Naive B cell (primary cell): ENCODE results near the gene CAMTA1. TPM values are rescaled to one million over a fixed set of nuclear protein-coding genes. Genes with fewer than 3 reads are reported as not detected.

Source experiments
- ATAC-seq, 2 donors: fragments of 150-1000 bp; cut with Tn5 transposase; 2 replicates each; pipeline ENCODE4 v1.10.0; 2021; ENCODE audit warnings: low read depth in 2 of 2, mild to moderate bottlenecking in 2 of 2, moderate library complexity in 2 of 2
- DNase-seq: peaks from one replicate; pipeline ENCODE4 v3.0.0; 2022
- H3K27ac Mint-ChIP-seq, 6 donors: one replicate each; pipeline ENCODE4 v1.8.0; 2020 to 2022; ENCODE audit warnings: mild to moderate bottlenecking in 6 of 6, mixed read lengths in 6 of 6, moderate library complexity in 5 of 6, inconsistent platforms in 2 of 6
- H3K27me3 Mint-ChIP-seq, 3 donors: one replicate each; pipeline ENCODE4 v1.8.0; 2021 to 2022; ENCODE audit warnings: mixed read lengths in 3 of 3, mild to moderate bottlenecking in 1 of 3
- H3K36me3 Mint-ChIP-seq, 2 donors: one replicate each; pipeline ENCODE4 v1.8.0; 2020 to 2022; ENCODE audit warnings: mixed read lengths in 2 of 2, inconsistent platforms in 1 of 2, mild to moderate bottlenecking in 1 of 2
- H3K4me1 Mint-ChIP-seq, 3 donors: one replicate each; pipeline ENCODE4 v1.8.0; 2020 to 2022; ENCODE audit warnings: mixed read lengths in 3 of 3, inconsistent platforms in 1 of 3, mild to moderate bottlenecking in 1 of 3, moderate library complexity in 1 of 3
- H3K4me3 Mint-ChIP-seq, 8 donors: one replicate each; pipeline ENCODE4 v1.8.0; 2020 to 2022; ENCODE audit warnings: mild to moderate bottlenecking in 8 of 8, mixed read lengths in 8 of 8, moderate library complexity in 8 of 8, inconsistent platforms in 2 of 8
- H3K9me3 Mint-ChIP-seq, 7 donors: one replicate each; pipeline ENCODE4 v1.8.0; 2020 to 2022; ENCODE audit warnings: mixed read lengths in 7 of 7, mild to moderate bottlenecking in 5 of 7, inconsistent platforms in 2 of 7, moderate library complexity in 1 of 7
- polyA plus RNA-seq, 6 donors: library from polyadenylated mRNA; unstranded; fragments of 300-500 nt; fragmentation: Illumina TruSeq; gene quantifications; one replicate each; pipeline ENCODE4 v1.2.3, GENCODE V29; 2021; ENCODE audit warnings: low read depth in 6 of 6

Gene CAMTA1
- polyA plus RNA-seq, 6 donors from 2014 or later: 75.4 to 140 (median 88.8) TPM

DNA sequence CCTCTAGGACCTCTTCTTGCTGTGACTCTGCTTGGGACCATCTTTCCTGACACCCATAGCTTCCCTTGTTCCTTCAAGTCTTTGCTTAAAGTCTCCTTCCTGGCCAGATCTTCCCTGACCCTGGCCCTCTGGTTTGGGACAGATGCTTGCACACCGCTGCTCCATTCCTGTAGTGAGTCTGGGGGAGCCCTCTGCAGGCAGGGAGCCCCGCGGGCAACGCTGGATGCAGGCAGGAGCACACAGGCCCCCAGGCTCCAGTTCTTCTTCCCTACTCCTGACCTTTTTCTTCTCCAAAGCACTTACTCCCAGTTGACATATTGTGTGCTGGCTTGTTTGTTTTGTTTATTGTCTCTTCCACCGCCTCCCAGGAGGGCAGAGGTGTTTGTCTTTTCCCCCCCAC is 413.4 kb downstream of the CAMTA1 start:
- Mint-ChIP-seq H3K4me1 (no peaks in the 10 kb centered on the region), H3K9me3 (peaks cover 4 to 8% (median 5%) of the 10 kb centered on the region in 7 donors)
- ATAC-seq: no peak

DNA sequence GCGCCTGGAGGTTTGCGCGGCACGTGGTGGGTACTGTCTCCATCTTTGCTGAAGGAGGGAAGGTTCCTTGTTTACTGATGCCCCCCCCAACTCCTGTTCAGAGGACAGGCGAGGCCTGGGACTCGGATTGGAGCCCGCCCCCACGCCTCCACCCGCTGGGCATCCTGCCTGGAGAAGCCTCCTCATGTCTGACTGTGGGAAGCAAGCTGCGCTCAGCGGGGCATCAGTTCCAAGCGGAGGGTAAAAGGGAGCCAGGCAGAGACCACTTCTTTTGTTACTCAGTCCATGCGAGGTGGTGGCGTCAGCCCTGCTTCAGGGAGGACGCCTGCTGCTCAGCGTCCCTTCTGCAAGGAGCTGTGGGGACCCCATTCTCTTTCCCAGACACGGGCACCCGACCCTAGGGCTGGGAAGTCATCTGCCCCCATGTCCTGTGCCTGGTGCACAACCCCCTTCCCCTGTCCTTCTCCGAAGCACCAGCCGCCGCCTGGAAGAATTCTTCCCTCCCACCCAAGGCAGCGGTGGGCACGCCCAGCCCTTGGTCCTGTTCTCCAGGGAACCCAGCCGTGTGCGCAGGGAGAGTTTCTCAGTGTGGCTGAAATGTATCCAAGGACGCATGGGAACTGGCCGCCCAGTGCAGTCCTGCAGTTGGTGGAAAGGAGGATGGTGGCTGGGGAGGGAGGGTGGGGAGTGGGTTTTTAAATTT is 414.0 kb downstream of the CAMTA1 start:
- no peaks in the 10 kb centered on the region for H3K36me3 Mint-ChIP-seq
- H3K27ac Mint-ChIP-seq: no peak overlapping the region
- ATAC-seq: no peak
- no peak for DNase-seq
- no peak overlapping the region for H3K4me3 Mint-ChIP-seq
- peaks cover 7 to 19% (median 11%) of the 10 kb centered on the region in 3 donors for H3K27me3 Mint-ChIP-seq
- no peaks in the 10 kb centered on the region for H3K4me1 Mint-ChIP-seq
- H3K9me3 Mint-ChIP-seq: peaks cover 4 to 8% (median 5%) of the 10 kb centered on the region in 7 donors

More for the DNA sequence above, 413.4 kb downstream of the CAMTA1 start:
- Mint-ChIP-seq H3K27me3 (peaks cover 4 to 17% (median 11%) of the 10 kb centered on the region in 3 donors), H3K27ac (no peak overlapping the region), H3K4me3 (no peak overlapping the region), H3K36me3 (no peaks in the 10 kb centered on the region)
- no peak for DNase-seq

DNA sequence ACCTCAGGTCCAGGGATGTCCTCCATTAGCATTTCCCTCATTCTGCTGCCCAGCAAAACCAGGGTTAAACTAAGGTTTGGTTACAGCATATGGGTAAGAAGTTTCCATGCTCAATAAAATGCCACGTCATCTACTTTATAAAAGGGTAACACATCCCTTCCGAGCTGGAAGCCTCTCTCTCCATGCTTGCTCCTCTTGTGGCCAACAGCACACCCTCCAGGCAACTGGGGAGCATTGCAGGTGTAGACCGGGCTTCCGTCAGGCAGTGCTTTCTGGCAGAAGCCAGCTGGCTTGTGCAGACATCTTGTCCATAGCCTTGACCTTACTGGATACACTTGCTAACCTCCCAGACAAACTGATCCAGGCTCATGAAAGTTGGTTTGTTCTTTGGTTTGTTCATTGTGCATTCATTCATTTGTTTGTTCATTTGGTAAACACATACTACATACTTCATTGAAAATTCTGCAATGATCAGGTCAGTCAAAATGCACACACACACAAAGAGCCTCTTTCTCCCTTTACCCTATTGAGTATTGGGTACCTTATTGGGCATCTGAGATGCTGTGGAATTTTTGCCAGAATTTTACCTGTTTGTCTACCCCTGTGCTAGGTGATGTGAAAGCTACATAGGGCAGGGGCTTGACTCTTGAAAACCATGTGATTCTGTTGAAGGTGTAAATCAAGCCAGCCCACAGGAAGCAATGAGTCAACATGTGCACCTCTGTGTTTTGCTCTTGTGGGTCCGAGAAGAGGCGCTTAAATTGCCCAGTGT is 422.8 kb downstream of the CAMTA1 start:
- H3K27ac Mint-ChIP-seq: no peak overlapping the region
- ATAC-seq (no peak), DNase-seq (no peak)
- H3K9me3 Mint-ChIP-seq: peaks cover 0 to 4% (median under 1%) of the 10 kb centered on the region in 7 donors
- H3K4me3 Mint-ChIP-seq: no peak overlapping the region
- no peaks in the 10 kb centered on the region for H3K4me1 Mint-ChIP-seq
- H3K36me3 Mint-ChIP-seq: no peaks in the 10 kb centered on the region
- H3K27me3 Mint-ChIP-seq: peaks cover 32 to 46% (median 40%) of the 10 kb centered on the region in 3 donors

DNA sequence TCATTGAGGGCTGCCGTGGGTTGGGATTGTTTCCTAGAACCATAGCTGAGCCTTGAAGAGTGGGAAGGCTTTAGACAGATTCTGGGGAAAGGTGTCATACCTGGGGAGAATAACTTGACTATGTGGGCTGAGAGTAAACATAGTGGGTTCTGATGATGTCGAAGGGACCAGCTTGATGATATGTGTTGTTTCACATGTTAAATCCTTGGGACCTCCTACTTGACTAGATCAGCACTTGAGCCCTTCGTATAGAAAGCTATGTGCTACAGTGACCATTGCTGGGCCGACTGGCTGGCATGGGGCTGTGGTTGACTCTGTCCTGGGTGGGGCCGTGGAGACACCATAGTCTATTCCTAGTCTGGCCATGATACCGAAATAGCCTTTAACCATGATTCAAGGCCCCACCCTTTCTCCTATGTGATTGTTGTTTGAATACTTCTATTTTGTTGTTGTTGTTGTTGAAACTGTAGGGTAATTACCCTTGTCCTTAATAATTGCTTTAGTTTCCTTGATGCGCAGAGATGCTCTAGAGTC is 423.5 kb downstream of the CAMTA1 start:
- H3K27me3 Mint-ChIP-seq: peaks cover 32 to 46% (median 40%) of the 10 kb centered on the region in 3 donors
- H3K9me3 Mint-ChIP-seq: peaks cover 0 to 4% (median 0%) of the 10 kb centered on the region in 7 donors
- DNase-seq (no peak), ATAC-seq (no peak)
- no peak overlapping the region for H3K4me3 Mint-ChIP-seq
- H3K36me3 Mint-ChIP-seq: no peaks in the 10 kb centered on the region
- H3K27ac Mint-ChIP-seq: no peak overlapping the region
- H3K4me1 Mint-ChIP-seq: no peaks in the 10 kb centered on the region

DNA sequence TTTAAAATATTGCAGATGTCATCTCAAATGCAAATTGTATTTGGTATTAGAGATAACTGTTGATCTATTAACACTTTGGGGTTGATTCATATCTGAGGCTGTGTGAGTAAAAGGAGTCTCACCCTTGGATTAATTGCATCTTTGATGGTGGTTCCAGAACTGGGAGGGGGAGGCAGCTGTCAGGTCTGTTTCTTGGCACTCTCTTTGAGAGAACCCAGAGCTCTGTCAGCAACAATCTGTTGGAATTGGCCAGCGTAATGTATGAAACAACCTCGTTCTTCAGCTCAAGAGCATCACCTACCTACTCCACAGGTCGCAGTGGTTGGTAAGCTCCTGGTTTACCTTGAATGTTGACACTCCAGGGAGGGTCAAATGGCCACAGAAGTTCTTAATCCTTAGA is 424.1 kb downstream of the CAMTA1 start:
- ATAC-seq (no peak), DNase-seq (no peak)
- no peaks in the 10 kb centered on the region for H3K4me1 Mint-ChIP-seq
- H3K9me3 Mint-ChIP-seq: peaks cover 0 to 4% (median 0%) of the 10 kb centered on the region in 7 donors
- H3K27me3 Mint-ChIP-seq: peaks cover 28 to 46% (median 36%) of the 10 kb centered on the region in 3 donors
- H3K36me3 Mint-ChIP-seq: no peaks in the 10 kb centered on the region
- no peak overlapping the region for H3K27ac Mint-ChIP-seq
- no peak overlapping the region for H3K4me3 Mint-ChIP-seq

DNA sequence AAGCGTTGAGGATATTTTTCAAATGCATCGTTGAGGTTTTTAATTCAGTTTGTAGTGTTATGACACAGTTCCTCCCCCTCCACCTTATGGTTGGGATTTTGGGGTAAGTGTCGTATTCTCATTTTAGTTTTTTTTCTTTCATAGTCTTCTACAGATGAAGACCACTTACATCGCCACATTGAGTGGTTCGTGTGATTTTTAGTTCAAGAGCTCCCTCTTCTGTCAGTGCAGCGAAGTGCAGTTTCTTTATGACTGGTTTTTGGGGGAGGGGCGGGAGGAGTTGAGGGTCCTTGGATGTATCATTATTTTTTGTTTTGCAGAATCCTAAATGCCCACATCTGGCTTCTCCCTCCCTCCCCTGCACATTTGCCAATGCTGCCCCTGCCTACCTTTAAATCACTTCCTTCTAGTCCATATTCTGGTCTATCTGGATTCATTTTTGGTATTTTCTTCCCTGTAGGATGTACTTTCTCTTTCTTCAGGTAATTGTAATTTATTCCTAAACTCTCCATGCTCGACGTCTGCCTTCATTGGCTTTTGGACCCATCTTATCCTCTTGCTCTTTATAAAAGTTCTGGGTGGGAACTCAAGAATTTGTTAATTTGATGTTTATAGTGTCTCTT is 433.1 kb downstream of the CAMTA1 start:
- Mint-ChIP-seq H3K27me3 (peaks cover 18 to 32% (median 25%) of the 10 kb centered on the region in 3 donors), H3K4me1 (no peaks in the 10 kb centered on the region), H3K4me3 (no peak overlapping the region), H3K36me3 (no peaks in the 10 kb centered on the region), H3K27ac (no peak overlapping the region), H3K9me3 (peaks cover 0 to 20% (median 4%) of the 10 kb centered on the region in 7 donors)
- DNase-seq (peak; percentile 13), ATAC-seq (no peak)

DNA sequence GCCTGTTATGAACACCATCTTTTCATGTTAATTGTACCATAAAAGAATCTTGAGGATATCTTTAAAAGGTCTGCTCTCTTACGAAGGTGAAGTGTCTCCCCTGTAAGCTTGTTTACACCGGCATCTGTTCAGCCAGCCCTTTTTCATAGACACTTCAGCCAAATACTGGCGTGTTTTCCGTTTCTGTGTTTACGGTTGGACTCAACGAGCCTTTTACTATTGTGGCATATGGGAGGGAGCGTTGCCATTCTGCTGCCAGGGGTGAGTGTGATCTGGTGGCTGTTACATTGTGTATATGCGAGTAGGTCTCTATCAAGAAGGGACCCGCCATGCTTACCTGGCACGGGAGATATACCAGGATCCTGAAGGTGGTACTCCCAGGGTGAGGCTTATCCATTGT is 433.8 kb downstream of the CAMTA1 start:
- Mint-ChIP-seq H3K4me1 (no peaks in the 10 kb centered on the region), H3K27me3 (peaks cover 18 to 32% (median 25%) of the 10 kb centered on the region in 3 donors), H3K9me3 (peaks cover 0 to 20% (median 4%) of the 10 kb centered on the region in 7 donors), H3K4me3 (no peak overlapping the region), H3K27ac (no peak overlapping the region), H3K36me3 (no peaks in the 10 kb centered on the region)
- no peak for ATAC-seq
- no peak for DNase-seq

DNA sequence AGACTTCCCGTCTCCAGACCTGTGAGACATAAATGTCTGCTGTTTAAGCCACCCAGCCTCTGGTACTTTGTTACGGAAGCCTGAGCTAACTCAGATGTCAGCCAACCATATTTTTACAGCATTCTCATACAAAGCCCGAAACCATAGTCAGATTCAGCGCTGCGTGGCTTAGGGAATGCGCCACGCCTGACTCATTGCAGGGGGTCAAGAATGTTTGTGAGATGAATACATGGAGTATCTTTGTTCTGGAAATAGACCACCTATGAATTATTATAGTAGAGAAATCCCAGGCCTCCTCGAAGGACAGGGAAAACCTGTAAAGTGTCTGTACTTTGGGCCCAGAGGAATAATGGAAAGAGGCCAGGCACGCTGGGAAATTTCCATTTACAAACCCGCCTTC is 434.8 kb downstream of the CAMTA1 start:
- no peak overlapping the region for H3K27ac Mint-ChIP-seq
- H3K27me3 Mint-ChIP-seq: peaks cover 13 to 26% (median 25%) of the 10 kb centered on the region in 3 donors
- no peak for DNase-seq
- no peak for ATAC-seq
- H3K9me3 Mint-ChIP-seq: peaks cover 0 to 14% (median 3%) of the 10 kb centered on the region in 7 donors
- no peak overlapping the region for H3K4me3 Mint-ChIP-seq
- H3K36me3 Mint-ChIP-seq: no peaks in the 10 kb centered on the region
- no peaks in the 10 kb centered on the region for H3K4me1 Mint-ChIP-seq

DNA sequence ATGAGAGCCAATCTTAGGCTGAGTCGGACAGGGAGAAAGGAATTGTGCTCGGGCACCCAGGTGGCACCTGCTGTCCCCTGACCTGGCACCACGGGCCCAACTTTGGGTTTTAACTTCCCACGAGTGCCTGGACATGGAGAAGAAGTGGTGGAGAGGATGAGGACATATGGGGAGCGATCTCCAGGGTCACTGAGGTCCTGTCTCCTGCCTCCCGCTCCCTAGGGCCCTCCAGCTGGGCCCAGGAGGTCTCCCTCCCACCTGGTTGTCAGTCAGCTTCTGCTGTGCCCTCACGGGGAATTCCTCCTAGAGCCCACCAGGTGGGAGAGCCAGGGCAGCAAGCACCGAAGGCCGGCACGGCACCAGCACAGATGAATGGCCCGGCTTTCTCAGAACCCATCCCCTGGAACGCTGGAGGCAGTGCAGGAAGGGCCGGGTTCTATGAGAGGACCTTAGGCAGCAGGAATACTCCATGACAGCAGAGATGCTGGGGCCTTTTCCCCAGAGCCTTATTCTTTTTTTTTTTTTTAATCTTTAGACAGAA is 435.5 kb downstream of the CAMTA1 start:
- Mint-ChIP-seq H3K27me3 (peaks cover 13 to 25% (median 24%) of the 10 kb centered on the region in 3 donors), H3K27ac (no peak overlapping the region), H3K4me1 (no peaks in the 10 kb centered on the region), H3K4me3 (no peak overlapping the region), H3K36me3 (no peaks in the 10 kb centered on the region), H3K9me3 (peaks cover 0 to 14% (median 3%) of the 10 kb centered on the region in 7 donors)
- ATAC-seq (no peak), DNase-seq (no peak)

DNA sequence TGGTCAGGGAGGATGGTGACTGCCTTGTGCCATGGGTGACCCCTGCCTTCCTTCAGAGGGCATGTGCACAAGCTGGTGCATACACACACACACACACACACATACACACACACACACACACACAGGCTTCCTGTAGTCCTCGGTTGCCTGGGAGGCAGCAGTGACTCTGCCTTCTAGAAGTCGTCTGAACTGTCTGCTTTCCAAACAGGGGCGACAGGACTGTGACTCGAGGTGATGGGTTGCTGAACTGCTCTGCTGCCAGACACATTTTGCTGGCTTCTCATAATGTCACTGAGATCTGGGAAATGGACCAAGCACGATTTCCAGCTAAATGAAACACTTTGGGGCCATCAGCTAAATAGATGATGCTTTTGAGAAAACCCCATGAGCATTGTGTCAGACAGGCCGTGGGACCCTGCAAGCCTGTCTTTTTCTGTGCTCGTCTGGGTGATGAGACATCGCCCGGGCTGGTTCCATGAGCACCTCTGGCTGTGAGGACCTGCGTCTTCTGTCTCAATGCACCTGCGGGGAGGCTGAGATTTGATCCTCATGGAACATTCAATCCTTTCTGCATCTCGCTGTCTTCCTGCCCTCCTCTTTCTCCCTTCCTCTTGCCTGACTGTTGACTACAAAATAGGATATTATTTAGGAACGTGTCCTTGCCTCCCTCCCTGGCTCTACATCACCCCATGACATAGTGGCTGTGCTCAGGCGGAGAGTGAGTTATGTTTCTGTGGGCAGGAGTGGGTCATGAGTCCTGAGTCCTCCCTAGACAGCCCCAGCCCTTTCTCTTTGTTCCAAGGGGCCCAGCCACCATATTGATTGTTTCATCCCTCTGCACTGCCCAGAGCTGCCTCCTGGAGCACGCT is 436.8 kb downstream of the CAMTA1 start:
- peak overlapping the region in 1 of 6 donors; percentile 37 for H3K27ac Mint-ChIP-seq
- H3K4me1 Mint-ChIP-seq: no peaks in the 10 kb centered on the region
- no peaks in the 10 kb centered on the region for H3K36me3 Mint-ChIP-seq
- no peak for DNase-seq
- ATAC-seq: no peak
- peaks cover 0 to 11% (median 2%) of the 10 kb centered on the region in 7 donors for H3K9me3 Mint-ChIP-seq
- H3K27me3 Mint-ChIP-seq: peaks cover 13 to 20% (median 19%) of the 10 kb centered on the region in 3 donors
- no peak overlapping the region for H3K4me3 Mint-ChIP-seq

DNA sequence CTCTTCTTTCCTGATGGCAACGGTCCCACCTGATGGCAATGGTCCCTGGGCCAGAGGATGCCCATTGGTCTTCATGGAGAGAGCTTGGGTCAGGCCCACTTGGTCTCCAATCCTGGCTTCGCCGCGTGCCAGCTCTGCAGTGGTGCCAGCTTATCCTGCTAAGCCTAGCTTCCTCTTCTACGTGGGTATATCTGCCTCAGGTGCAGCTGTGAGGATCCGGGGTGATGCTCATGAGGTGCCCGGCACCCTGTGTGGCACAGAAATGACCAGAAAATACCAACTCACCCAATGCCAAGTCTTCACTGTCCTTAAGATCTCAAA is 437.4 kb downstream of the CAMTA1 start:
- no peaks in the 10 kb centered on the region for H3K36me3 Mint-ChIP-seq
- no peak overlapping the region for H3K4me3 Mint-ChIP-seq
- peaks cover 0 to 11% (median 2%) of the 10 kb centered on the region in 7 donors for H3K9me3 Mint-ChIP-seq
- peaks cover 13 to 18% (median 14%) of the 10 kb centered on the region in 3 donors for H3K27me3 Mint-ChIP-seq
- ATAC-seq (no peak), DNase-seq (no peak)
- H3K27ac Mint-ChIP-seq: peak overlapping the region in 1 of 6 donors; percentile 37
- H3K4me1 Mint-ChIP-seq: no peaks in the 10 kb centered on the region

DNA sequence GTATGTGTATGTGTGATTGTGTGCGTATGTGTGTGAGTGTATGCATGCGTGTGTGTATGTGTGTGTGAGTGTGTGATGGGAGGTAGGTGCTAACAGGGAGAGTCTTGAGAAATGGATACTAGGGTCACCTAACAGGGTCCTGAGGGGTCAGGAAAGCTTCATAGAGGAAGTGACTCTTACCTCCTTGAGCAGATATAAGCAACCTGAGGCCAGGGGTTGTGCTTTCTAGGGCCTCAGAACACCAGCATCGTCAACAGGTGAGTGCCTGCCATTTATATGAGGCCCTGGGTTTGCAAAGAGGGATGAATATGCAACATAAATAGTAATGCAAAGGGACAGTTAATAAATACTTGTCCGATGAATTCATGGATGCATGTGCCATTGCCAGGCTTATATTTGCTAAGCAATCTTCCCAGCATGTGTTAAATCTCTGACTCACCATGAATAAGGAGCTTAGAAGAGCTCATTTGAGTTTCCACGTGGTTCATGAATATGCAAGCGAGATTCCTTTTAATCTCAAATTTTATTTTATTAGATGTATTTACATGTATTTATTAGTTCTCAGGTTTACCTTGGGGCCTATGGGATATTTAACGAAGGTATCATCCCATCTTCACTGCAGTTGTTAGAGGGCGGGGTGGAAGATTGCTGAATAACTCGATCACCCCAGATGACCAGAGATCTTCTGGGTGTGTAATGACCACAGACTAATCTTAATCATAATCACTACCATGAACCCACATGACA is 438.3 kb downstream of the CAMTA1 start:
- DNase-seq (no peak), ATAC-seq (no peak)
- Mint-ChIP-seq H3K36me3 (no peaks in the 10 kb centered on the region), H3K9me3 (peaks cover 0 to 11% (median 2%) of the 10 kb centered on the region in 7 donors), H3K4me3 (no peak overlapping the region), H3K4me1 (no peaks in the 10 kb centered on the region), H3K27ac (no peak overlapping the region), H3K27me3 (peaks cover 6 to 15% (median 15%) of the 10 kb centered on the region in 3 donors)
